ENCODE data around the gene JARID2.

The JARID2 gene

GRCh38 chr6:15362274-15363160 lies 116.6 kb downstream of the JARID2 start:
- no peak for TF ChIP-seq SIN3A (IDR thresholded peaks at IDR 0.05; ENCODE audit: borderline replicate concordance, insufficient read depth, low read length)
- TF ChIP-seq TAF1 (IDR thresholded peaks at IDR 0.05; ENCODE audit: borderline replicate concordance, insufficient read depth, low read length): no peak
- TF ChIP-seq REST (IDR thresholded peaks at IDR 0.05; ENCODE audit: insufficient read depth in 1 of 2, low read depth in 2 of 2, low read length in 2 of 2): no peak
- no peak for TF ChIP-seq POLR2AphosphoS5 (IDR thresholded peaks at IDR 0.05; ENCODE audit: low read depth, low read length)
- TF ChIP-seq FOXP2 (optimal IDR thresholded peaks at IDR 0.05; ENCODE audit: borderline replicate concordance, extremely low read depth, extremely low read length, insufficient read depth): no peak

DNA sequence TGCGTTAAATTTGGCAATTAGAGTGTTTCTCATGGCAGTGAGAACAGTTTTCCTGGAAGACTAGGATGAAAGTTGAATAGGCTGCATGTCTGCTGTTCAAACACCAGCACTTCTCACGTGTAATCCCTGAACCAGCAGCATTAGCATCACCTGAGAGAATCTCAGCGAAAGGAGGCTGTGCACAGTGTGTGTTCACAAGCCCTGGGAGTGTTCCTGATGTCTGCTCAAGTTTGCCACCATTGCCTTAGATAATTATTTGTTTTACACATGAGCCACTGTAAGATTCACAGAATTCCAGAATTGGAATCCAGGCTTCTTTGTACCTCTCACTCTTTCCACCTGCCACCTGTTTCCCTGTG lies 117.3 kb downstream of the JARID2 start:
- TF ChIP-seq FOXP2 (optimal IDR thresholded peaks at IDR 0.05; ENCODE audit: borderline replicate concordance, extremely low read depth, extremely low read length, insufficient read depth) (no peak), SIN3A (IDR thresholded peaks at IDR 0.05; ENCODE audit: borderline replicate concordance, insufficient read depth, low read length) (no peak), TAF1 (IDR thresholded peaks at IDR 0.05; ENCODE audit: borderline replicate concordance, insufficient read depth, low read length) (no peak), POLR2AphosphoS5 (IDR thresholded peaks at IDR 0.05; ENCODE audit: low read depth, low read length) (no peak), REST (IDR thresholded peaks at IDR 0.05; ENCODE audit: insufficient read depth in 1 of 2, low read depth in 2 of 2, low read length in 2 of 2) (no peak)

DNA sequence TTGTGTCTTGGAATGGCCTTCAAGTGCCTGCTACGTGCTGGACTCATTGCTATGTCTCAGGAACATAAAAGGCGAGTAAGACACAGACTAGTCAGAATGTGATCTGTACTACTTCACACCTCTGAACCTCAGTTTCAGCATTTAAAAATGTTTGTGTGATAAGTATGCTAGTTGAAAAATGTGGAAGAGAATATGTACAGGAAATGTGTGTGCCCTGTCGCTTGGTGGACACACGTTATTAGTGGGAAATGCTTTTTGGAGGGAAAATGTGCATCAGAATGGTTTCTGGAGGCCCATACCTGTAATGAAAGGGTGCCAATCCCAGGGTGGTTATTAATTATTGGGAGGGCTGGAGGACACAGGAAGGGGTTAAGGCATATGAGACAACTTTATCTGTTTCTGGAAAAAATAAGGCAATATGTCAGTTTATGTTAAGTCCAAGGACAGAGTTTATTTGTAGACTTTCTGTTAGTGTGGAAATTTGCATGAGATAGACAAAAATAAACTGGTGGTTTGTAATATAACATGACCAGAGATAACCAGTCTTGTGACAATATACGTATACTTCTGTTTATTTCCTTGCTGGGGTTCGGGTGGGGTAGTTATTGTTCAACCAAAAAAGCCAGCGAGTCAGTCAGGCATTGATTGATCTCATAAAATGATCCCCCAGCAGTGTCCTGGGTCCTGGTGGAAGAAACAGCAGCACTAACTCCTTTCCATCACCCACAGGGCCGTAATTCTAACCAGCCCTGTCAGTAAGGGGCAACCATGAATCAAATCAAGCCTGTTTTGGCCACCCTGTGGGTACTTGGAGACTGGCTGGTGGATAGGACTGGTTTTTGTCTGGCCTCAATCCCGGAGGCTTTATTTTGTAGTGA lies 117.9 kb downstream of the JARID2 start:
- TF ChIP-seq POLR2AphosphoS5 (IDR thresholded peaks at IDR 0.05; ENCODE audit: low read depth, low read length) (no peak), FOXP2 (optimal IDR thresholded peaks at IDR 0.05; ENCODE audit: borderline replicate concordance, extremely low read depth, extremely low read length, insufficient read depth) (no peak), REST (IDR thresholded peaks at IDR 0.05; ENCODE audit: insufficient read depth in 1 of 2, low read depth in 2 of 2, low read length in 2 of 2) (no peak), SIN3A (IDR thresholded peaks at IDR 0.05; ENCODE audit: borderline replicate concordance, insufficient read depth, low read length) (no peak), TAF1 (IDR thresholded peaks at IDR 0.05; ENCODE audit: borderline replicate concordance, insufficient read depth, low read length) (no peak)

DNA sequence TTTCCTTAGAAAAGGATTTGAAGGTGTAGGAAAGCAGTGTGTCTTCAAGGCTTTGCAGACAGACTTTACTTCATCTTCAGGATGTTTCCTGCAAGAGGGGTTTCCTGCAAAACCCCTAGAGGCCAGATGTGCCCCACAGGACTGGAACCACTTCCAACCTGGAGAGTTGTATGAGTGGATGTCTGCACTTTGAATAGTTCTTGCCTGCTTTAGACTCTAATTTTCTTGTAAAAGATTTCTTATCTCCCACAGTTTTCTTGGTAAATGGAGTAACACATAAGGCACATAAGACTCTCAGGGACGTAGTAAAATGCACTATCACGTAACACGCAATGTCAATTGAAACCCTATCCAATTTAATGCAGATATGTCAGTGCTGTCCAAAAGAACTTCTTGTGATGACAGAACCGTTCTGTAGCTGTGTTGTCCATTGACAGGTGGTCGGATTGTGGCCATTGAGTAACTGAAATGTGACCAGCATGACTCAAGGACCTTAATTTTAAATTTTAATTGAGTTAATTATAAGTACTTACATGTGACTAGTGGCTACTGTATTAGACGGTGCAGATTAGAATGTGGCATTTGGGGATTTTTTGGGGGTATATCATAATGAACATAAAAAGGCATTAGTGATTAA lies 118.7 kb downstream of the JARID2 start:
- no peak for TF ChIP-seq TAF1 (IDR thresholded peaks at IDR 0.05; ENCODE audit: borderline replicate concordance, insufficient read depth, low read length)
- no peak for TF ChIP-seq FOXP2 (optimal IDR thresholded peaks at IDR 0.05; ENCODE audit: borderline replicate concordance, extremely low read depth, extremely low read length, insufficient read depth)
- no peak for TF ChIP-seq REST (IDR thresholded peaks at IDR 0.05; ENCODE audit: insufficient read depth in 1 of 2, low read depth in 2 of 2, low read length in 2 of 2)
- no peak for TF ChIP-seq POLR2AphosphoS5 (IDR thresholded peaks at IDR 0.05; ENCODE audit: low read depth, low read length)
- no peak for TF ChIP-seq SIN3A (IDR thresholded peaks at IDR 0.05; ENCODE audit: borderline replicate concordance, insufficient read depth, low read length)
